Esophagus squamous epithelium (tissue), 4 donors: Measurements from ENCODE around the gene PRKG1.

Experiments
- CTCF ChIP-seq, 6 experiments: fragments of 450-650 bp in 4 of 6; fragments of 200-600 bp in 2 of 6; sonication (generic) in 2 of 6; IDR thresholded peaks; one replicate each; pipeline ENCODE4 v1.5.1; 2016 to 2019; ENCODE audit warnings: antibody characterized with exemption in 6 of 6, mild to moderate bottlenecking in 4 of 6, moderate library complexity in 4 of 6
- POLR2A ChIP-seq, 4 donors: fragments of 450-650 bp; IDR thresholded peaks; one replicate each; pipeline ENCODE4 v1.6.1; 2017; ENCODE audit warnings: antibody characterized with exemption in 4 of 4, mild to moderate bottlenecking in 4 of 4, moderate library complexity in 3 of 4

GRCh38 chr10:51048792-51049191 lies 25.5 kb upstream of the PRKG1 start:
- TF ChIP-seq CTCF (IDR thresholded peaks at IDR 0.05): no peak
- TF ChIP-seq POLR2A (IDR thresholded peaks at IDR 0.05): no peak
